K562 (cell line): ENCODE results near the gene LHX5. TPM values are rescaled to one million over a fixed set of nuclear protein-coding genes. Genes with fewer than 3 reads are reported as not detected.
A peak's percentile ranks its signal among the peaks of the same experiment; 100 is the strongest.

Experiments used
- C11orf30 ChIP-seq: fragments of 450-650 bp; IDR thresholded peaks from 2 replicates; pipeline ENCODE4 v1.6.1; 2016; ENCODE audit warnings: low read depth, mild to moderate bottlenecking
- DPF2 ChIP-seq: fragments of 450-650 bp; IDR thresholded peaks from 2 replicates; pipeline ENCODE4 v1.6.1; 2016
- ZBTB7A ChIP-seq: IDR thresholded peaks from 2 replicates; pipeline ENCODE4 v1.6.1; 2011; ENCODE audit warnings: low read depth, mild to moderate bottlenecking, low read length, moderate library complexity, borderline replicate concordance; ENCODE audit not compliant: control insufficient read depth
- ZNF165 ChIP-seq: fragments of 250-450 bp; sonication (Bioruptor Pico); IDR thresholded peaks from 2 replicates; pipeline ENCODE4 v1.4.0; 2020; ENCODE audit warnings: borderline replicate concordance
- polyA plus RNA-seq, 8 experiments: library from polyadenylated mRNA; depleted of rRNA in 4 of 8; stranded (reverse) in 5 of 8; unstranded in 3 of 8; fragments of >200 nt; fragmentation: Nextera tagmentation in 2 of 8; fragmentation: Illumina TruSeq in 1 of 8; extraction: Ambion mirVana in 2 of 8; extraction: Trizol in 1 of 8; gene quantifications; 2 replicates each; pipeline versions ENCODE4 v1.2.1 to v1.2.3, GENCODE V29; 2011 to 2014; ENCODE audit warnings: inconsistent platforms in 1 of 8, missing spikeins in 1 of 8
- total RNA-seq, 7 experiments: library from RNA; depleted of rRNA in 6 of 7; stranded (reverse); fragments of >200 nt in 6 of 7; fragmentation: Illumina TruSeq in 2 of 7; extraction: Trizol in 2 of 7; gene quantifications; 2 replicates each; pipeline versions ENCODE4 v1.2.1 to v1.2.3, GENCODE V29; 2011 to 2021; ENCODE audit warnings: low replicate concordance in 1 of 7
- TF ChIP-seq, protein P1 (sequence below), 2 experiments: fragments of 450-650 bp; formaldehyde crosslinking in 1 of 2; IDR thresholded peaks; 2 replicates each; pipeline versions ENCODE4 v1.4.0 to v1.6.1; 2014 to 2020; ENCODE audit warnings: mild to moderate bottlenecking in 2 of 2, borderline replicate concordance in 1 of 2, low read depth in 1 of 2
- TF ChIP-seq, protein P2 (sequence below): fragments of 450-650 bp; IDR thresholded peaks from 2 replicates; pipeline ENCODE4 v1.6.1; 2018; ENCODE audit not compliant: partially characterized antibody

Gene LHX5
- total and polyA plus RNA-seq, 9 of the 15 experiments (the other 6 are each of a cell fraction or from before 2014, with no cell fraction given) = 0.04 to 0.17 (median 0.05) TPM; not detected in 6

DNA sequence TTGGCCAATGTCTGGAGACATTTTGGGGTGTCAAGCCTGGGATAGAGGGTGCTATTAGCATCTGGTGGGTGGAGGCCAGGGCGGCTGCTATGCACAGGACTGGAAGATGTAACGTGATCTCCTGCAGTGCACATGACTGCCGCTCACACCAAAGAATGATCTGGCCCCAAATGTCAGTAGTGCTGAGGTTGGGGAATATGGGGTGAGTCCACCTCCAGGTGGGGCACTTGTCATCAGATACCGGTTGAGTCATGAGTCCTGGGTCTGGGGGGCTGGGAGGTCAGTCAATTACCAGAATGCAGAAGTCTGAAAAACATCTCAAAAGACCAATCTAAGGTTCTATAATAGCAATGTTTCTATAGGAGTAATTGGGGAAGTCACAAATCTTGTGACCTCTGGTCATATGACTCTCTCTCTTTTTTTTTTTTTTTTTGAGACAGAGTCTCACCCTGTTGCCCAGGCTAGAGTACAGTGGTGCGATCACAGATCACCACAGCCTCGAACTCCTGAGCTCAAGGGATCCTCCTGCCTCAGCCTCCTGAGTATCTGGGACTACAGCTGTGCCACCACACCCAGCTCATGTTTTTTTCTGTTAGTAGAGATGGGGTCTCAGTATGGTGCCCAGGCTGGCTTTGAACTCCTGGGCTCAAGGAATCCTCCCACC lies 55.4 kb downstream of the LHX5 start (continued):
- TF ChIP-seq, protein P1, sequence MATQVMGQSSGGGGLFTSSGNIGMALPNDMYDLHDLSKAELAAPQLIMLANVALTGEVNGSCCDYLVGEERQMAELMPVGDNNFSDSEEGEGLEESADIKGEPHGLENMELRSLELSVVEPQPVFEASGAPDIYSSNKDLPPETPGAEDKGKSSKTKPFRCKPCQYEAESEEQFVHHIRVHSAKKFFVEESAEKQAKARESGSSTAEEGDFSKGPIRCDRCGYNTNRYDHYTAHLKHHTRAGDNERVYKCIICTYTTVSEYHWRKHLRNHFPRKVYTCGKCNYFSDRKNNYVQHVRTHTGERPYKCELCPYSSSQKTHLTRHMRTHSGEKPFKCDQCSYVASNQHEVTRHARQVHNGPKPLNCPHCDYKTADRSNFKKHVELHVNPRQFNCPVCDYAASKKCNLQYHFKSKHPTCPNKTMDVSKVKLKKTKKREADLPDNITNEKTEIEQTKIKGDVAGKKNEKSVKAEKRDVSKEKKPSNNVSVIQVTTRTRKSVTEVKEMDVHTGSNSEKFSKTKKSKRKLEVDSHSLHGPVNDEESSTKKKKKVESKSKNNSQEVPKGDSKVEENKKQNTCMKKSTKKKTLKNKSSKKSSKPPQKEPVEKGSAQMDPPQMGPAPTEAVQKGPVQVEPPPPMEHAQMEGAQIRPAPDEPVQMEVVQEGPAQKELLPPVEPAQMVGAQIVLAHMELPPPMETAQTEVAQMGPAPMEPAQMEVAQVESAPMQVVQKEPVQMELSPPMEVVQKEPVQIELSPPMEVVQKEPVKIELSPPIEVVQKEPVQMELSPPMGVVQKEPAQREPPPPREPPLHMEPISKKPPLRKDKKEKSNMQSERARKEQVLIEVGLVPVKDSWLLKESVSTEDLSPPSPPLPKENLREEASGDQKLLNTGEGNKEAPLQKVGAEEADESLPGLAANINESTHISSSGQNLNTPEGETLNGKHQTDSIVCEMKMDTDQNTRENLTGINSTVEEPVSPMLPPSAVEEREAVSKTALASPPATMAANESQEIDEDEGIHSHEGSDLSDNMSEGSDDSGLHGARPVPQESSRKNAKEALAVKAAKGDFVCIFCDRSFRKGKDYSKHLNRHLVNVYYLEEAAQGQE (IDR thresholded peaks at IDR 0.05; ENCODE audit: borderline replicate concordance) = peak; percentile 22; the same call in 1 of the 2 replicates
- TF ChIP-seq, protein P1 (CRISPR knock-in tag; IDR thresholded peaks at IDR 0.05; ENCODE audit: low read depth) = no peak
- TF ChIP-seq DPF2 (peak; percentile 62), ZNF165 (CRISPR knock-in tag) (no peak), C11orf30 (peak; percentile 63), ZBTB7A (peak; percentile 45; the same call in 1 of the 2 replicates)
- TF ChIP-seq, protein P2, sequence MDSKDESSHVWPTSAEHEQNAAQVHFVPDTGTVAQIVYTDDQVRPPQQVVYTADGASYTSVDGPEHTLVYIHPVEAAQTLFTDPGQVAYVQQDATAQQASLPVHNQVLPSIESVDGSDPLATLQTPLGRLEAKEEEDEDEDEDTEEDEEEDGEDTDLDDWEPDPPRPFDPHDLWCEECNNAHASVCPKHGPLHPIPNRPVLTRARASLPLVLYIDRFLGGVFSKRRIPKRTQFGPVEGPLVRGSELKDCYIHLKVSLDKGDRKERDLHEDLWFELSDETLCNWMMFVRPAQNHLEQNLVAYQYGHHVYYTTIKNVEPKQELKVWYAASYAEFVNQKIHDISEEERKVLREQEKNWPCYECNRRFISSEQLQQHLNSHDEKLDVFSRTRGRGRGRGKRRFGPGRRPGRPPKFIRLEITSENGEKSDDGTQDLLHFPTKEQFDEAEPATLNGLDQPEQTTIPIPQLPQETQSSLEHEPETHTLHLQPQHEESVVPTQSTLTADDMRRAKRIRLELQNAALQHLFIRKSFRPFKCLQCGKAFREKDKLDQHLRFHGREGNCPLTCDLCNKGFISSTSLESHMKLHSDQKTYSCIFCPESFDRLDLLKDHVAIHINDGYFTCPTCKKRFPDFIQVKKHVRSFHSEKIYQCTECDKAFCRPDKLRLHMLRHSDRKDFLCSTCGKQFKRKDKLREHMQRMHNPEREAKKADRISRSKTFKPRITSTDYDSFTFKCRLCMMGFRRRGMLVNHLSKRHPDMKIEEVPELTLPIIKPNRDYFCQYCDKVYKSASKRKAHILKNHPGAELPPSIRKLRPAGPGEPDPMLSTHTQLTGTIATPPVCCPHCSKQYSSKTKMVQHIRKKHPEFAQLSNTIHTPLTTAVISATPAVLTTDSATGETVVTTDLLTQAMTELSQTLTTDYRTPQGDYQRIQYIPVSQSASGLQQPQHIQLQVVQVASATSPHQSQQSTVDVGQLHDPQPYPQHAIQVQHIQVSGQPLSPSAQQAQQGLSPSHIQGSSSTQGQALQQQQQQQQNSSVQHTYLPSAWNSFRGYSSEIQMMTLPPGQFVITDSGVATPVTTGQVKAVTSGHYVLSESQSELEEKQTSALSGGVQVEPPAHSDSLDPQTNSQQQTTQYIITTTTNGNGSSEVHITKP = peak; percentile 46
- TF ChIP-seq, all 486 proteins: peak for 79
